GM12891 (cell line): ENCODE data around the gene SCAF1.

Source experiments
- POLR2A ChIP-seq: IDR thresholded peaks from 2 replicates; pipeline ENCODE4 v1.6.1; 2011; ENCODE audit warnings: low read depth, low read length, control low read depth
- POLR2AphosphoS5 ChIP-seq: IDR thresholded peaks from 2 replicates; pipeline ENCODE4 v1.6.1; 2011; ENCODE audit warnings: low read depth, low read length, control low read depth
- SPI1 ChIP-seq: IDR thresholded peaks from 2 replicates; pipeline ENCODE4 v1.6.1; 2011; ENCODE audit warnings: low read depth, low read length, control low read depth
- TAF1 ChIP-seq: IDR thresholded peaks from 2 replicates; pipeline ENCODE4 v1.6.1; 2011; ENCODE audit warnings: low read depth, low read length, control low read depth

DNA sequence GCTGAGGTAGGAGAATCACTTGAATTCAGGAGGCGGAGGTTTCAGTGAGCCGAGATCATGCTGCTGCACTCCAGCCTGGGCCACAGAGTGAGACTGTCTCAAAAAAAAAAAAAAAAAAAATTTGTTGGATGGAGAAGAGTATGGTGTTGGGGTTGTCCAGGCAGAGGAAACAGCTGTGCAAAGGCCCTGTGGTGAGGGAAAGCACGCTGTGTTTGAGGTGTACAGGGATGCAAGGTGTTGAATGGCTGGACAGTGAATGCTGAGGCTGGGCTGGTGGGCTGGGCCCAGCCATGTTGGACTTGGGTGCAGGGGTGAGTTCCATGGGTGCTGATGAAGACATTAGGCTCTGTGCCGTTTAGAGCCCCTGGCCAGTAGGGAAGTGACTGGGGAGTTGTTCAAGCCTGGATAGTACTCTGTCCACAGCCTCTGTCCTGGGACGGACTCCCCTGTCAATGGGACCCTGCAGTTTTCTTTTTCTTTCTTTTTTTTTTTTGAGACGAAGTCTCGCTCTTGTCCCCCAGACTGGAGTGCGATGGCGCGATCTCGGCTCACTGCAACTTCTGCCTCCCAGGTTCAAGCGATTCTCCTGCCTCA, 32.4 kb upstream of the SCAF1 start:
- TF ChIP-seq POLR2A = no peak
- TF ChIP-seq POLR2AphosphoS5 = no peak
- no peak for TF ChIP-seq SPI1
- TF ChIP-seq TAF1 = no peak
